ENCODE data around the gene MMP24.

GRCh38 chr20:35303382-35303734 is 76.9 kb downstream of the MMP24 start:
- TF ChIP-seq POLR2A (IDR thresholded peaks at IDR 0.05; ENCODE audit: low read length) = no peak
- TF ChIP-seq GATA1 (IDR thresholded peaks at IDR 0.05; ENCODE audit: low read depth, low read length) = no peak
